ENCODE data around the gene LAPTM5.
A peak's percentile ranks its signal among the peaks of the same experiment; 100 is the strongest.
"Not testable (repeated sequence)": the region's sequence is repeated elsewhere in the genome, so short reads cannot be mapped to it uniquely, and the experiment has no call there.

The LAPTM5 gene, protein sequence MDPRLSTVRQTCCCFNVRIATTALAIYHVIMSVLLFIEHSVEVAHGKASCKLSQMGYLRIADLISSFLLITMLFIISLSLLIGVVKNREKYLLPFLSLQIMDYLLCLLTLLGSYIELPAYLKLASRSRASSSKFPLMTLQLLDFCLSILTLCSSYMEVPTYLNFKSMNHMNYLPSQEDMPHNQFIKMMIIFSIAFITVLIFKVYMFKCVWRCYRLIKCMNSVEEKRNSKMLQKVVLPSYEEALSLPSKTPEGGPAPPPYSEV

DNA sequence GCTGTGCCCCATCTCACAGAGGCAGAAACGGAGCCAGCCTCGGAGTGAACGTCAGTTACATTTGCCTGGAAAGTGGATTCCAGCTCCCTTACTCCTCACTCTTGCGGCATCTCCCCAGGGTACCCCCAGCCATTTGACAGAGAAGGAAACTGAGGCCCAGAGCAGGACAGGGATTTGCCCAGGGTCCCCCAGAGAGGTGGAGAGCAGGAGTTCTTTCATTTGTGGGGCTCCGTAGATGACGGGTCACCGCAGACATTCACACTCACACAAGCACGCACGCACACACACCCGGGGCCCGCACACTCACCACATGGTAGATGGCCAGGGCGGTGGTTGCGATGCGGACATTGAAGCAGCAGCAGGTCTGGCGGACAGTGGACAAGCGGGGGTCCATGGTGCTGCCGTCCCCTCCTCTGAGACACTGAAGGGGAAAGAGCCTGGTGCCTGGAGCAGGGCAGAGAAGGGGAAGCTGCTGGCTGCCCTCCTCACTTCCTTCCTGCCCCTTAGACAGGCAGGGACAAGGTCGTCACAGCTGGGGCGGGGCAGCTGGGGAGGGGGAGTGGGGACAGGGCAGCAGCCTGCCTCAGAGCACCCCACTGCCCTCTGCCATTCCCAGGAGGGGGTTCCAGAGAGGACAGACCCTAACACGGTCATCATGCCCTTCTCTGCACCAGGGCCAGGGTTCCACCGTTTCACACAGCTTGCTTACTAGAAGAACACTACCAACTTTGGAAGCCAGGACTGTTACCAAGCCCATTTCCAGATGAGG lies at the start of gene LAPTM5:
LAPTM5 (minus strand) TSS at position 423 of the 769 bp plus-strand sequence; CDS start at position 394, 29 bp downstream.
- no peak for DNase-seq (ENCODE audit: low read depth, low spot score)

DNA sequence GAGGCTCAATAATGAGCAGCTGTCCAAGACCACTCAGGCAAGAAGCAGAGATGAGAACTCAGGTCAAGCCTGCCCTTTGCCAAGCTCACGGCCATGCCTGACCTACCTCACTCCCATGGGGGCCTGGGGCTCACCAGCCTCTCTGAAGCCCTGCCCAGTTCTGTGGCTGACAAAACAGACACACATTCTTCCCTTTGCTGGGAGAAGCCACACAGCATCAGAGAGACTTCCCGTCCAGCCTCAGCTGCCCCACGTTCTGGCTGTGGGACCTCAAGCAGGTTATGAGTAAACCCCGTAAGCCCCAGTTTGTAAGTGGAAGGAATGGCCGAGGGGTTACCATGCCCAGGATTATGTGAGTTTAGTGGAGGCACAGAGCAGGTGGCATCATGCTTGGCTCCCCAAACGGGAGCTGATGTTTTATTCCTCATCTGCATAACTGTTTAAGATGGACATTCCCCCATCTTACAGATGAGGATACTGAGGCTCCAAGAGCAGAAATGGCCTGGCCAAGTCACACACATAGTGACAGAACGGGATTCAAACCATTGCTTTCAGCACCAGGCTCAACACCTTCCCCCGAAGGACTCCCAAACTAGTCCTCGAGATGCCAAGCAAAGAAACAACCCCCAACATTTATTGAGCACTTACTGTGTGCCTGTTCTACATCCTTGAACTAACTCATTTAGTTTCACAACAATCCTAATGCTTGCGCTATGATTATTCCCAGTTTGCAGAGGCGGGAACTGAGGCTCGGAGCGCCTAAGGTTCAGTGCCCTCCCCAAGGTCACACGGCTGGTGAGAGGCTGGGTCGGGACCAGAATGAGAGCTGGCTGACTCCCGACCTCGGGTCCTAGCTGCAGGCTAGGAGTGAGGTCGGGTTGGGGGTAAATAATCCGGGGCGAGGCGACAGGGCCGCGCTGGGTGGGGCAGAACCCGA lies 49.1 kb upstream of the LAPTM5 start:
- DNase-seq (ENCODE audit: low read depth, low spot score): no peak

DNA sequence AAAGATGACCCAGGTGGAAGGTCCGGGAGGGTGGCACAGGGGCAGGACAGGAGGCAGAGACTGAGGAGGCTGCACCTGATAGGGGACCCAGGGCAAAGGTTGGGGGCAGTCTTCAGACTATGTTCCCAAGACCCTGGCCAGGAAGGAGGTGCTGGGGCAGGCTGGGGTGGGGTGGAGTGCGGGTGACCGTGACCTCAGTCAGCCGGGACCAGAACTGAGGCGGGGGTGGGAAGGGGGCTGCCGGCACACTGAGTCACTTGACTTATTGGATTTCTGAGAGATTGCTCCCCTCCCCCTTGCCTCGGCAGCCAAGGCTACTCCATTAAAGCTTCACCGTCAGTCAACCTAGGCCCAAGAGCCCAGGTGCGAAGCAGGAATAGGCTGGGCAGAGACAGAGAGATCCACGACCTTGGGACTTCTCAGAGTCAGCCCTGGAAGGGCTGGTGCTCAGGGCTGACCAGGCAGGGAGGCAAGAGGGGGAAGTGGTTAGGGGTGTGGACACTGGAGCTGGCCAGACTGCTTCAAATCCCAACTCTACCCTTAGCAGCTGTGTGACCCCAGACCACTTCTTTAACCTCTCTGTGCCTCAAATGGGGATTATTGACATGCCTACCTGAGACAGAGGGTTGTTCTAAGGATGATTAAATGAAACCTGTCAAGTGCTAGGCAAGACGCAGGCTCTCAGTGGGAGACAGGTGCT lies 47.9 kb upstream of the LAPTM5 start:
- no peak for DNase-seq (ENCODE audit: low read depth, low spot score)

DNA sequence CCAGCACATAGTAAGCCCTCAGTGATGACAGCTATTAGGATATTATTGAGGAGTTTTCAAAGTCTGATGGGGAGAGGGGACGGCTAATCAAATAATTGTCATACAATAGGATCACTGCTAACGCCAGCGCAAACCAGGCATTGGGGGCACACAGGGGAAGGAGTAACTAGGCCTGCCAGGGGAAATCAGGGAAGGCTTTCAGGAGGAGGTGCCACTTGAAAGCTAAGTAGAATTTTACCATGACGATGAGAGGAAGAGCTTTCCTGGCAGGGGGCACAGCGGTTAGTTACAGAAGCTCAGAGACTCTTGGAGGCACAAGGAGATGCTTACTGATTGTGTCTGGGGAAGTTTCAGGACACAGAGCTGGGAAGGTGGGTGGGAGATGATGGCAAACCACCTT lies 47.2 kb upstream of the LAPTM5 start:
- no peak for DNase-seq (ENCODE audit: low read depth, low spot score)

DNA sequence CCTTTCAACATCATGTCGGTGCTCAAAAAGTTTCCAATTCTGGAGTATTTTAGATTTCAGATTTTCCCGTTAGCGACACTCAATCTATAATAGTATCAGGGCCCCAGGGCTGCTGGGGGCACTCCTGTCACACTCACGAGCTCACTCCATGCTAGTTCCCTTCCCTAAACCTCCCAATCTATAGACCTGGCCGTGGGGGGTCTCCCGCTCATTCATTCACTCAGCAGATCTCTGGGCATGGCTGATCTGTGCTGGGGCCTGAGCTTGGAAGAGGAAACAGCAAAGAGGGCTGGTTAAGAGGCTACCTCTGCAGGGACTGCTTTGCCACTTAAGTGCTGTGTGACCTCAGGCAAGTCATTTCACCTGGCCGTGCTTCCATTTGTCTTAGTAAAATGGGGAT lies 46.8 kb upstream of the LAPTM5 start:
- DNase-seq (ENCODE audit: low read depth, low spot score): no peak

DNA sequence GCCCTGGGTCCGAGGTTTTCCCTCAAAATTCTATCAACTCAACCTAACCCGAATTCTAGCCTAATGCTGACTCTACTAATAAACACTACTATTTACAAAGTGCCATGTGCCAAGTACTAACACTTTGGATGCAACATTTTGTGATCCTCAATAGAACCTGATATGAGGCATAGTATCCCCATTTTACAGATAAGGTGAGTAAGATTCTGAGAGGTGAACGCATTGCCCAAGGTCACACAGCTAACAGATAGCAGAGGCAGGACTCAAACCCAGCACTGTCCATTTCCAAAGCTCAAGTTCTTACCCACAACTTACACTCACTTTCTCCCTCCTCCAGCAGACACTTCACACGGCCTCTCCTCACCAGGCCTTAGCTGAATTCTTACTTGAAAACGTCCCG lies 46.0 kb upstream of the LAPTM5 start:
- DNase-seq (ENCODE audit: low read depth, low spot score): no peak

DNA sequence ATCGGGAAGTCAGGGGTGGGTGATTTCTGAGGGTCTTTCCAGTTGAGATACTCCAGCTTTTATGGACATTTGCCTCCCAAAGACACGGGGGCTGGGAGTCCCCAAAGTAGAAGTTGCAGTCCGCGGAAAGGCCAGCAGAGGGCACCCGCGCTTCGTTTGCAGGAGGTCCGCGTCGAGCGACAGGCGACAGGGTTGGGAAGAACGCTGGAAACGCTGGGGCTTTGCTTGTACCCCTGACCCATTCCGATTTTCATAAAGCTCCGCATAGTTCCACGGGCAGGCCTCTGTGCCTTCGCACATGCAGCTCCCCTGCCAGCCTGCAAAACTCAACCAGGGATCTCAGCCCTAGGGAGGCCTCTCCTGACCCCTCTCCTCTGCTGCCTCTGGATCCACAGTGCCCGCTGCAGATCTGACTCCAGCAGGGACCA lies 44.2 kb upstream of the LAPTM5 start:
- DNase-seq (ENCODE audit: low read depth, low spot score): peak; percentile 84

DNA sequence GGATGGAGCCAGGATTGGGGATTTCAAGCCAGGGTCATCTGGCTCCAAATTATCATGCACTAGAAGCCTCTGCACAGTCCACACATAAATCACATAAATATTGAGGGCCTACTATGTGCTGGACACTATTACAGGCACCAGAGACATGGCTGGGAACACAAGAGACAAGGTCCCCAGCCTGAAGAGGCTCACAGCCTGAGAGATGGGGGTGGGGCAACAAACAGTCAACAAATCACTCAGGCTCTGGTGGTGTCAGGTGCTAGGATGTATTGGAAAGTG lies 41.6 kb upstream of the LAPTM5 start:
- no peak for DNase-seq (ENCODE audit: low read depth, low spot score)

DNA sequence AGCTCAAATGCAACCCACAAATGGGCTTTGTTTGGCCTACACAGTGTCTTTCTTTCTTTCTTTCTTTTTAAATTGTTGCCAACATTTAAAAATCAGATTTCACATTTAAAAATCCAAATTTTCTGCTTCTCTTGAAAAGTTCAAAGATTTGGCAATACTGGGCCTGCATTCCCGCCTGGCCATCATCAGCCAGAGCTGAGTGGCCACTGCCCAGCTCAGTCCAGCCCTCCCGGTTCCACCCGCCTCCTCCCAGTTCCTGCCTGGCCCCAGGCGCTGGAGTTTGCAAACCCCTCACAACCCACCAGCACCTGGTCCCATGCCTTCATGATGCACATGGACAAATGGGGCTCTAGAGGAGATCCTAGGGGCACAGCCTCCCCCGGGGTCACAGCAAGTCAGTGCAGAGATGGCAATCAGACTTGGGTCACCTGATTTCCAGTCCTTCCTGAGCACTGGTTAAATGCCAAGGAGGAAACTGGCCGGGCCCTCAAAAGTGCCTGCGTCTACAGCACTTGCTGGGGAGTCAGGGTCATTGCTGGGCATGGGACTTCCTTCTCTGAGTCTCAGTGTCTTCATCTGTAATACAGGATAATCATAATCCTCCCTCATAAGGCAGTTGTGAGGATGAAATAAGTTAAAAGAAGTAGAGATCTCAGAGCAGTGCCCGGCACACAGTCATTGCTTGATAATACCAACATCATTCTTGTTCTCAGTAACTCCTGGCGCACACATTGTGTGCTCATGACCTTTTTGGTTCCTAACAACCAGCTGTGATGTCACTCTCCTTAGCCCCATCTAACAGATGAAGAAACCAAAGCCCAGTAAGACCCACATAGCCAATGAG lies 41.0 kb upstream of the LAPTM5 start:
- no peak for DNase-seq (ENCODE audit: low read depth, low spot score)

DNA sequence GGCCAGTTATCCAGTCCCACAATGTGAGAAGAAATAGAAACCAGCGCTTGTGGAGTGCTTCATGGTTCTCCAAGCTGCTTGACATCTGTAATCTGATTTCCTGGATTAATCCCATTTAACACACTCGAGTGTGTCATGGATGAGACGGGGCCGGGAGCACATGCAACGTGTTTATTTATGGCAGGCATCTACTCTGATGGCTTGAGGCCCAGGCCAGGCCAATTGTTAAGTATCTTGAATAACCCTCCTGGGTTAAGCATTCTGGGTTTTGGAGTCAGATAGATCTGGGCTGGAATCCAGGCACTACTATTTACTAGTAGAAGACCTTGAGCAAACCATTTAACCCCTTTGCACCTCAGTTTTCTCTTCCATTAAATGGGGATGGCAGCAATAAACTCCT lies 37.5 kb upstream of the LAPTM5 start:
- no peak for DNase-seq (ENCODE audit: low read depth, low spot score)

DNA sequence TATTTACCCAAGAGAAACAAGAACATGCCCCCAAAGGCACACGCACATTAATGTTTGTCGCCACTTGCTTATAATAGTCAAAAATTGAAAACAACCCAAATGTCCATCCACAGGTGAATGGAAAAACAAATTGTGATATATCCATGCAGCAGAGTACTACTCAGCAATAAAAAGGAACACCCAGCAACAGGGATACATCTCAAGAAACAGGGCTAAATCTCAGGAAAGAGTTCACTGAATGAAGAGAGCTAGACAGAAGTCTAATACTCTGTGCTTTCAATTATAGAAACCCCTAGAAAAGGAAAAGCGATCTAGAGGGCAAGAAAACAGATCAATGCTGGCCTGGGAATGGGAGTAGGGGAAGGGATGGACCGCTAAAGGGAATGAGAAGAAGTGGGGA lies 36.7 kb upstream of the LAPTM5 start:
- DNase-seq (ENCODE audit: low read depth, low spot score): no peak

DNA sequence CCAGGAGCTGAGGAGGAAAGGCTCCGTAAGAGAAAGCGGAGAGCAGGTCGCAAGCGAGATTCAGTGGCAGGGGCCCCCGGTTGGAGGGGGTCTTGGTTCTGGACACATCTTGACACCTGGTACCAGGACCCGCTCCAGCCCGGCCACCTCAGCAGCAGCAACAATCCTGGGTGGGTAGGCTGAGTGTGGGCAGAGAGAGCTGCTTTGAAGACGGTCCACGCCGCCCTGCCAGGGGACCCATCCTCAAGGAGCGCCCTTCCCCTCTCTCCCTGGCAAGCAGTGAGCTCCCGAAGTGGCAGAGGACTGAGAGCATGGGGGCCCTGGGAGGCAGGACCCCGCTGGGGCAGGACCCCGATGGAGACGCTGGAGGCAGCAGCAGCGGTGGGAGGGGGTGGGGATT lies 35.6 kb upstream of the LAPTM5 start:
- DNase-seq (ENCODE audit: low read depth, low spot score): no peak

DNA sequence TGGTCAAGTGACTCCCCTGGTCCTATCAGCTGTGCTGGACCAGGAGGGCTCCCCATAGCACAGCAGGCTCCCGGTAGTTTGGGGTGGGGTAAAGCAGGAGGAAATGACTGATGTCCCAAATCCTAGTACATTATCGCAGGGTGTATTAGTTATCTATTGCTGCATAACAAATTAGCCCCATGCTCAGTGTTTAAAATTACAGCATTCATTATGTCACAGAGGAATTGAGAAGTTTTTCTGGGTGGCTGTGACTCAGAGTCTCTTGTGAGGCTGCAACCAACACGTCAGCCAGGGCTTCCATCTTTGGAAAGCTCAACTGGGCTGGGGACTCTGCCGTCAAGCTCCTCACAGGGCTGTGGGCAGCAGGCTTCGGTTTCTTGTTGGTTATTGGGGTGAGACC lies 34.3 kb upstream of the LAPTM5 start:
- no peak for DNase-seq (ENCODE audit: low read depth, low spot score)

DNA sequence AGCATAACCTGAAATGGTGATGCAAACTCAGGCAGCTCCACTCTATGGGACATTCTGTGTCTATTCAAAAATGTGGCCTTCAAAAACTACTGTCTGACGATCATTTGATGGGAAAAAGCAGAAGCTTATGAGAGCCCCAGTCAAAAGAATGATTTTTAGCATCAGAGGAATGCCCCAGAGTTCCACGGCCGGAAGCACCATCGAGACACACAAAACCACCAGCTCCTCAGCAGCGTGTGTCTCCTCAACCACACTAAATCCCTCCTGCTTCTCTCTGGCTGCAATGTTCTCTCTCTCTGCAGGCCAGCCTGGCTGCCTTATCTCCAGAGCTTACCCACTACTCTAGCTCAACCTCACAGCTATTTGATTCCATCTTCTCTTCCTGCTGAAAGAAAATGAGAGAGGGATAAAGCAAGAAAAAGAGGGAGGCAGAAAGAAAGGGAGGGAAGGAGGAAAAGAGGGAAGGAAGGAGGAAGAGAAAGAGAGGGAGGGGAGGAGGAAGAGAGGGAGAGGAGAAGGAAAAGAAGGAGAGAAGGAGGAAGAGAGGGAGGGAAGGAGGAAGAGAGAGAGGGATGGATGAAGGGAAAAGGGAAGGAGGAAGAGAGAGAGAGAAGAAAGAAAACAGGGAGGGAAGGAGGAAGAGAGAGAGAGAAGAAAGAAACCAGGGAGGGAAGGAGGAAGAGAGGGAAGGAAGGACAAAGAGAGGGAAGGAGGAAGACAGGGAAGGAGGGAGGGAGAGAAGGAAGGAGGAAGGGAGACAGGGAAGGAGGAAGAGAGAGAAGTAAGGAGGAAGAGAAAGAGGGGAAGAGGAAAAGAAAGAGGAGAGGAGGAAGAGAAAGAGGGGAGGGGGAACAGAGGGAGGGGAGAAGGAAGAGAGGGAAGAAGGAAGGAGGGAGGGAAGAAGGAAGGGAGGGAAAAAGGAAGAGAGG lies 33.5 kb upstream of the LAPTM5 start:
- no peak for DNase-seq (ENCODE audit: low read depth, low spot score)

DNA sequence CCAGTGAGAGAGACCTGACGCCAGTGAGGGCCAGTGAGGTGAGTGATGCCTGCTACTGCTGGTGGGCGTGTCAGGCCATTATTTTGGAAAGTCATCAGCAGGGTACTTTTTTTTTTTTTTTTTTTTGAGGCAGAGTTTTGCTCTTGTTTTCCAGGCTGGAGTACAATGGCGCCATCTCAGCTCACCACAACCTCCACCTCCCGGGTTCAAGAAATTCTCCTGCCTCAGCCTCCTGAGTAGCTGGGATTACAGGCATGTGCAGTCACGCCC lies 32.6 kb upstream of the LAPTM5 start:
- DNase-seq (ENCODE audit: low read depth, low spot score): not testable (repeated sequence)

DNA sequence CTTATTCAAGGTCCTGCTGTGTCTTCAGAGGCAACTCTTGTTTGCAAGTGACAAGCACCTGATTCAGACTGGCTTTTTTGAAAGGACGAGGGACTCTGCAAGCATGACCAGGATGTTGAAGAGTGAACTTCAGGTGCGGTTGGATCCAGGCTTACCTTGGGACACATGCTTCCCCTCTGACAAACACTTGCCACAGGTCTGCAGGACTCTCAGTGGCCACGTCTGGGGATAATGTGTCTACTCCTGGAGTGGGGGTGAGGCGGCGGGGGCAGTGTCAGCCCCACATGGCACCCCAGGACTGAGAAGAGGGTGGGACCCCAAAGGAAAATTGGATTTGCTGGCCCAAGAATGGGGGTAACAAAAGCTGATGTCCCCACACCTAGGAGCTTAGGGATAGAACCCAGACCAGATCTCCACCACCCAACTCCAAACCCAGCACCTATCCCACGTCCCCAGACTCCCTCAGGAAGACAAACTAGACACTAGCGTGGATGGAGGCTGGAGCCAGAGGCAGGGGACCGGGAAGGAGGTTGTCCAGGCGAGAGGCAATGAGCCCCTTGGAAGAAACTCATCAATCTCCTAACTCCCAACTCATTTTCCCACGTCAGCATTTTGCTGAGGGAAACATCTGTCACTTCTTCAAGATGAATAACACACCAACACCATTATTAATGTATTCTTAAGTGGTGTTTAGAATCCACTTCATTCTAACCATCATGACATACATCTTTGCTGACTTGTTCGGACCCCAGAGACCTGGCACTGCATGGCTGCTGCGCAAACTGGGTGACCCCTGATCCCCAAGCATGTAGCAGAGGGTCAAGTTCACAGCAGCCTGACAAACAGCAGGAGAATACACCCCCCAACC lies 32.0 kb upstream of the LAPTM5 start:
- no peak for DNase-seq (ENCODE audit: low read depth, low spot score)

DNA sequence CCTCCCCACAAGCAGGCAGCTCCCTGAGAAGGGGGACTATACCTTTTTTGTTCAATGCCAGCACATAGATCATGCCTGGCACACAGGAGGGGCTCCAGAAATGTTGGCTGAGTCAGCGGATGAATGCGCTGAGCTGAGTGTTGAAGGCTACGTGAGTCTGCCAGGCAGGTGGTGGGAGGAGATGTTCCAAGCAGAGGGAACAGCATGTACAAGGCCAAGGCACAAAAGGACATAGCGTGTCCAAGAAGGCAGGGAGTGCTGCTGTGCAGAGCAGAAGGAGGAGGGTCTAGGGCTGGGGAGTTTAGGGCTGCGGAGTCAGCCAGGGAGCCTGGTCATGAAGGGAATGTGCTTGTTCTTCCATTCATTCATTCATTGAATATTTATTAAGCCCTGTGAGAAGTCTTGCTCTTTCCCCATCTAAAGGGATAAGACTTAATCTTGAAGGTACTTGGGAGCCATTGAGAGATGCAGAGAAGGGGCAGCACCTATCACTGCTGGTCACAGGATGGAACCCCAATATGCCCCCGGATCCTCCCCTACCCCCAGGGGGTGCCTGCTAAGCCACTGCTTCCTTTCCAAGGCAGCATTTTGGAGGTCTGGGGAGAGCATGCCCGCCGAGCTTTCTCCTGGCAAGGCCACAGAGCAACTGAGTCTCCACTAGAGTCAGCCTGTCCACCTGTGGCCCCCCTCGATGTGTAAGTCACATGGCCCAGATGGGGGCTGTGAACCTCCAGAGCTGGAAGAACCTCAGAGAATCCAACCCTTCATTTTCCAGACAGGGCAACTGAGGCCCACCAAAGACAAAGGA lies 31.2 kb upstream of the LAPTM5 start:
- DNase-seq (ENCODE audit: low read depth, low spot score): no peak

DNA sequence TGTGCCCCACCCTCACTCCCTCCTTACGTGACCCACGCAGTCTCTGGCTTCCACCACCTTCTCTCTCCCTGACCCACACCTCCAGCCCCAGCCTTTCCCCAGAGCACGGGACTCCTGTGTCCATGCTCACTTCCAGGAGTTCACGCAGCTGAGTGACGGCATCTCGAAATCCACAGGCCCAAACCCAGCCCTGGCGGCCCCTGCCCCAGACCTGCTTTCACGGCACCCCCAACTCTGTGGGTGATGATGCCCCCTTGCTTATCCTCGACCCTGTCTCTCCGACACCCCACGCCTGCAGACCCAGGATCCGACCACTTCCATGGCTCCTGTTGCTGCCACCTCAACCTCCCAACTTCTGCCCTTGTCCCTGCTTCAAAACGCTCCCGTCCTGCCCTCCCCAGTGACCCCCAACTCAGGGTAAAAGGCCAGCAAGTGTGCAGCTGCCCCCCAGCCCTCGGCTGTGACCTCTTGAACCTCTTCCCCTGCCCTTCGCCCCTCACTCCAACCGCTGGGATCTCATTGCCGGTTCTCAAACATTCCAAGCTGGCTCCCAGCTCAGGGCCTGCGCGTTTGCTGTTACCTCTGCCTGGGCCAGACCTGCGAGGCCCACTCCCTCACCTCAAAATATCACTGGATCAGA lies 30.4 kb upstream of the LAPTM5 start:
- DNase-seq (ENCODE audit: low read depth, low spot score): no peak

Data from astrocyte of the hippocampus (primary cell).